Heart left ventricle (tissue), 16 donors: ENCODE results near the gene TRMT10B. TPM values are rescaled to one million over a fixed set of nuclear protein-coding genes. Genes with fewer than 3 reads are reported as not detected.

Experiments used
- ATAC-seq, 4 donors: fragments of 200-7000 bp; cut with Tn5 transposase; one replicate each; pipeline ENCODE4 v1.9.1; 2020 to 2022; ENCODE audit warnings: moderate library complexity in 4 of 4, mild to moderate bottlenecking in 3 of 4, moderate number of reproducible peaks in 1 of 4
- DNase-seq, 5 donors: peaks; one replicate each; pipeline ENCODE4 v3.0.0-alpha.2; 2020
- H3K27ac ChIP-seq, 12 donors: fragments of 200-600 bp; sonication (generic) in 4 of 12; one replicate each; pipeline versions ENCODE4 v1.5.0 to v1.8.0; 2016 to 2022; ENCODE audit warnings: mild to moderate bottlenecking in 2 of 12
- H3K27me3 ChIP-seq, 9 donors: fragments of 200-600 bp; sonication (generic) in 2 of 9; one replicate each; pipeline versions ENCODE4 v1.5.1 to v1.8.0; 2016 to 2022; ENCODE audit warnings: mild to moderate bottlenecking in 3 of 9
- H3K36me3 ChIP-seq, 9 donors: fragments of 200-600 bp; sonication (generic) in 2 of 9; one replicate each; pipeline versions ENCODE4 v1.5.0 to v1.8.0; 2018 to 2022; ENCODE audit warnings: mild to moderate bottlenecking in 2 of 9
- H3K4me1 ChIP-seq, 12 donors: fragments of 200-600 bp; sonication (generic) in 4 of 12; one replicate each; pipeline versions ENCODE4 v1.5.0 to v1.8.0; 2016 to 2022; ENCODE audit warnings: mild to moderate bottlenecking in 3 of 12
- H3K4me3 ChIP-seq, 12 donors: fragments of 200-600 bp; sonication (generic) in 4 of 12; one replicate each; pipeline versions ENCODE4 v1.5.0 to v1.8.0; 2017 to 2022; ENCODE audit warnings: mild to moderate bottlenecking in 9 of 12, moderate library complexity in 4 of 12
- H3K9me3 ChIP-seq, 12 donors: fragments of 200-600 bp; sonication (generic) in 4 of 12; one replicate each; pipeline versions ENCODE4 v1.5.0 to v1.8.0; 2016 to 2022; ENCODE audit warnings: mild to moderate bottlenecking in 1 of 12
- POLR2A ChIP-seq, 2 donors: fragments of 450-650 bp; IDR thresholded peaks; one replicate each; pipeline ENCODE4 v1.6.1; 2017; ENCODE audit warnings: antibody characterized with exemption in 2 of 2, mild to moderate bottlenecking in 2 of 2, moderate library complexity in 2 of 2
- WGBS, 4 donors: extraction: QIAGEN DNeasy Blood & Tissue Kit in 2 of 4; methylation state at CpG; one replicate each; pipeline versions ENCODE4 v1.1.5 to v1.1.7; 2013 to 2018; 5-methylcytosine and 5-hydroxymethylcytosine counted together
- intact Hi-C, 10 donors: fragments of 100-400 bp; cut with DNase I; formaldehyde crosslinking; loops; one replicate each; pipeline versions ENCODE4 v1.11.1 to v1.14.2; 2022
- polyA plus RNA-seq, 2 donors: library from polyadenylated mRNA; stranded (reverse); fragments of 200-250 nt; gene quantifications; one replicate each; pipeline ENCODE4 v1.2.3, GENCODE V29; 2013
- total RNA-seq, 9 donors: library from RNA; depleted of rRNA in 2 of 9; stranded (reverse); fragments of >200 nt in 2 of 9; fragmentation: NEBNext Ultra II Directional in 3 of 9; extraction: Animal tissue kit (Norgen Biotek cat#: 25700) in 3 of 9; gene quantifications; one replicate each; pipeline versions ENCODE4 v1.1.0 to v1.2.4, GENCODE V29; 2016 to 2023
- TF ChIP-seq, protein P1 (sequence below), 12 donors: fragments of 200-600 bp; sonication (generic) in 4 of 12; IDR thresholded peaks; one replicate each; pipeline versions ENCODE4 v1.5.0 to v1.8.0; 2018 to 2022; ENCODE audit warnings: antibody characterized with exemption in 12 of 12, mild to moderate bottlenecking in 5 of 12
- donor health status: ischemic (EF 13 %, LVEDD 7.1; RV severe dilation, severe dysfunction).
- donor health status: healthy with polysubstance abuse.
- donor health status: DM: no; HTN: yes; CAD: no.
- donor health status: DM: no; HTN: no; CAD: no.
- donor health status: ischemic (EF 25% LVEDD 6.9; RV normal size, moderate dysfunction).
- donor health status: ischemic (EF 25% LVEDD 5.7; RV mildly dilated, moderate dysfunction).
- donor health status: healthy.
- donor health status: DM: yes; HTN: yes; CAD: no.
- donor health status: ischemic (EF 35%, LVEDD 5.7; RV mildly dilated, moderate dysfunction).
- donor health status: nonischemic (EF 11% LVEDD 7.7; RV severe dilation, severe dysfunction).
- donor health status: DM: yes; HTN: yes; CAD: no.
- donor health status: PGD.
- donor health status: ischemic (EF 29% LVEDD 5.4; RV normal size, mild dysfunction).
- donor health status: nonischemic (EF 23%, LVEDD 6.1; RV moderate dilation, normal function).

The TRMT10B gene
- total and polyA plus RNA-seq, 11 donors: 2.7 to 5.5 (median 3.5) TPM

GRCh38 chr9:37710046-37710445 is 43.6 kb upstream of the TRMT10B start:
- 63 to 92% (median 90%) methylated on average over 3 of the region's 3 CpGs for WGBS, 4 donors
- ATAC-seq (no peak), DNase-seq (no peak)
- Histone ChIP-seq H3K27ac (no peak overlapping the region), H3K4me1 (no peaks in the 10 kb centered on the region), H3K4me3 (no peak overlapping the region), H3K36me3 (no peaks in the 10 kb centered on the region), H3K9me3 (no peaks in the 10 kb centered on the region), H3K27me3 (peaks cover 0 to 13% (median 0%) of the 10 kb centered on the region in 9 donors)
- TF ChIP-seq, protein P1, sequence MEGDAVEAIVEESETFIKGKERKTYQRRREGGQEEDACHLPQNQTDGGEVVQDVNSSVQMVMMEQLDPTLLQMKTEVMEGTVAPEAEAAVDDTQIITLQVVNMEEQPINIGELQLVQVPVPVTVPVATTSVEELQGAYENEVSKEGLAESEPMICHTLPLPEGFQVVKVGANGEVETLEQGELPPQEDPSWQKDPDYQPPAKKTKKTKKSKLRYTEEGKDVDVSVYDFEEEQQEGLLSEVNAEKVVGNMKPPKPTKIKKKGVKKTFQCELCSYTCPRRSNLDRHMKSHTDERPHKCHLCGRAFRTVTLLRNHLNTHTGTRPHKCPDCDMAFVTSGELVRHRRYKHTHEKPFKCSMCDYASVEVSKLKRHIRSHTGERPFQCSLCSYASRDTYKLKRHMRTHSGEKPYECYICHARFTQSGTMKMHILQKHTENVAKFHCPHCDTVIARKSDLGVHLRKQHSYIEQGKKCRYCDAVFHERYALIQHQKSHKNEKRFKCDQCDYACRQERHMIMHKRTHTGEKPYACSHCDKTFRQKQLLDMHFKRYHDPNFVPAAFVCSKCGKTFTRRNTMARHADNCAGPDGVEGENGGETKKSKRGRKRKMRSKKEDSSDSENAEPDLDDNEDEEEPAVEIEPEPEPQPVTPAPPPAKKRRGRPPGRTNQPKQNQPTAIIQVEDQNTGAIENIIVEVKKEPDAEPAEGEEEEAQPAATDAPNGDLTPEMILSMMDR (IDR thresholded peaks at IDR 0.05): no peak
- no peak for TF ChIP-seq POLR2A (IDR thresholded peaks at IDR 0.05)
- intact Hi-C loops: loop anchor here in 1 of 10 donors (2.0 kb wide), 1 partner anchor 17 kb away; no protein-coding TSS in a partner anchor

DNA sequence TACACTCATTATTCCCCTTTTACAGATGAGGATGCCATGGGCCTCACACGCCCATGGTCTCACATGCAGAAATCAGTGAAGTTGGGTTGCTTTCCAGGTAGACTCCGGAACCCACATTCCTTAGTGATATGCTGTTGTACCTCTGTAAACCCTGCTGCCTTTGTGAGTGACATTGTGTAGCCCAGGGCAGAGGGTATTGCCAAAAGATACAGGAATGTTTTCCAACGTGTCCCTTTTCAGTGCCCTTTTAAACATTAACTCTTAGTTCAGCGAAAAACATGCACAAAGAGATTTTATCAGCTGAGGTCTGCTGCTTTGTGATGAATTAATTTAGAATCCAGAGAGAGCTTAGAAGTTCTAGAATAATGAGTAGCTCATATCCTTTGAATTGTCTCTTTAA is 38.3 kb upstream of the TRMT10B start:
- no peak overlapping the region for H3K4me3 ChIP-seq
- no peaks in the 10 kb centered on the region for H3K9me3 ChIP-seq
- ATAC-seq: no peak
- no peaks in the 10 kb centered on the region for H3K27me3 ChIP-seq
- no peaks in the 10 kb centered on the region for H3K36me3 ChIP-seq
- TF ChIP-seq, protein P1 (IDR thresholded peaks at IDR 0.05): no peak
- no peak for TF ChIP-seq POLR2A (IDR thresholded peaks at IDR 0.05)
- H3K4me1 ChIP-seq: no peaks in the 10 kb centered on the region
- intact Hi-C loops: no loop called here
- WGBS, 4 donors: 69 to 75% (median 74%) methylated on average over 4 of the region's 4 CpGs
- H3K27ac ChIP-seq: no peak overlapping the region
- no peak for DNase-seq

DNA sequence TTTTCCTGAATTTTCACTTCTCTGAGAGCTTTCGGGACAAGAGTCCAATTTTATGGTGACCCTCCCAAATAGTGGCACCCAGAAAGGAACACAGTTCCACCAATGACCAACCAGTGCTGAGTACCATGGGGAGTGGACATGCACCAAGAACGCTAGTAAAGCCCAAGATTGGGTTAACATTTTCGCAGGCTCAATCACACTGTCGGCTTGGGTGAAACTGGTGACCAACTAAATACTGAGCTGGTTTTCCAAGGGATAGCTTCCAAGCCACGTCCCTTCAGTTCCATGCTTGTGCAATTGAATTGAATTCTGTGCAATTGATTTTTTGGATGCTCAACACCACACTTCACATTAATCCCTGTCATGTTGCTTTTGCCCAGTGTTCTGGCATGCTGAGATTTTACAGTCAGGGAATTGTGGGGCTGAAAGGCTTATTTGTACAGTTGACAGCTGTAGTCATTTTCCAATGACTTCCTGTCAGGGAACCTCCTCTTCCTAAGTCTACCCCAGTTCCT is 37.6 kb upstream of the TRMT10B start:
- intact Hi-C loops: no loop called here
- 89% methylated on average over 5 of the region's 5 CpGs for WGBS, 4 donors
- H3K27me3 ChIP-seq: no peaks in the 10 kb centered on the region
- no peaks in the 10 kb centered on the region for H3K36me3 ChIP-seq
- no peak overlapping the region for H3K27ac ChIP-seq
- ATAC-seq (no peak), DNase-seq (no peak)
- H3K4me3 ChIP-seq: no peak overlapping the region
- no peaks in the 10 kb centered on the region for H3K4me1 ChIP-seq
- H3K9me3 ChIP-seq: no peaks in the 10 kb centered on the region
- TF ChIP-seq, protein P1 (IDR thresholded peaks at IDR 0.05): no peak
- TF ChIP-seq POLR2A (IDR thresholded peaks at IDR 0.05): no peak

DNA sequence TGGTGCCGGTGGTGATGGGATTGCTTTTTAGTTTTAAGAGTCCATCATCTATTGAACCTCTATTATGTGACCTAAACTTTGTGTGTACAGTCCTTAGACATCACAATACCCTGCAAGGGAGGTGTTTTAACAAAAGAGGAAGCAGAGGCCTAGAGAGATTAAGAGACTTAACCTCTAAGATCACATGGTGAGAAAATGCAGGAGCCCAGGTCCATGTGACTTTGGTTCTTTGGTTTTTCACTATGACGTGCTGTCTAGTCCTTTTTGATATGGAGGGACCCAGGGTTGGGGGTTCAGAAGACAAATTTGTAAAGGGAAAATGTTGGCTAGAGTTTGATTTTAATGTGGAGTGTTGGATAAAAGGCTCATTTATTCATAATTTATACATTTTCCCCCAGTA is 34.1 kb upstream of the TRMT10B start:
- Histone ChIP-seq H3K4me3 (no peak overlapping the region), H3K27ac (no peak overlapping the region), H3K9me3 (no peaks in the 10 kb centered on the region), H3K4me1 (no peaks in the 10 kb centered on the region), H3K36me3 (no peaks in the 10 kb centered on the region), H3K27me3 (no peaks in the 10 kb centered on the region)
- DNase-seq (no peak), ATAC-seq (no peak)
- 80 to 87% (median 85%) methylated on average over 2 of the region's 2 CpGs for WGBS, 4 donors
- intact Hi-C loops: no loop called here
- no peak for TF ChIP-seq POLR2A (IDR thresholded peaks at IDR 0.05)
- TF ChIP-seq, protein P1 (IDR thresholded peaks at IDR 0.05): no peak
